ENCODE measurements around the gene ADAMTS12.

GRCh38 chr5:33794550-33795181 is 97.1 kb downstream of the ADAMTS12 start:
- TF ChIP-seq, protein P1, sequence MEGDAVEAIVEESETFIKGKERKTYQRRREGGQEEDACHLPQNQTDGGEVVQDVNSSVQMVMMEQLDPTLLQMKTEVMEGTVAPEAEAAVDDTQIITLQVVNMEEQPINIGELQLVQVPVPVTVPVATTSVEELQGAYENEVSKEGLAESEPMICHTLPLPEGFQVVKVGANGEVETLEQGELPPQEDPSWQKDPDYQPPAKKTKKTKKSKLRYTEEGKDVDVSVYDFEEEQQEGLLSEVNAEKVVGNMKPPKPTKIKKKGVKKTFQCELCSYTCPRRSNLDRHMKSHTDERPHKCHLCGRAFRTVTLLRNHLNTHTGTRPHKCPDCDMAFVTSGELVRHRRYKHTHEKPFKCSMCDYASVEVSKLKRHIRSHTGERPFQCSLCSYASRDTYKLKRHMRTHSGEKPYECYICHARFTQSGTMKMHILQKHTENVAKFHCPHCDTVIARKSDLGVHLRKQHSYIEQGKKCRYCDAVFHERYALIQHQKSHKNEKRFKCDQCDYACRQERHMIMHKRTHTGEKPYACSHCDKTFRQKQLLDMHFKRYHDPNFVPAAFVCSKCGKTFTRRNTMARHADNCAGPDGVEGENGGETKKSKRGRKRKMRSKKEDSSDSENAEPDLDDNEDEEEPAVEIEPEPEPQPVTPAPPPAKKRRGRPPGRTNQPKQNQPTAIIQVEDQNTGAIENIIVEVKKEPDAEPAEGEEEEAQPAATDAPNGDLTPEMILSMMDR (conservative IDR thresholded peaks at IDR 0.05 in 1 of 2, IDR thresholded peaks at IDR 0.05 in 1 of 2; ENCODE audit: extremely low read depth in 1 of 2, insufficient read depth in 1 of 2, low read depth in 1 of 2, low read length in 2 of 2): no peak
- no peak for TF ChIP-seq EZH2 (IDR thresholded peaks at IDR 0.05; ENCODE audit: borderline replicate concordance, low read length)
